Activated CD8-positive, alpha-beta memory T cell treated with anti-CD3 and anti-CD28 coated beads for 24 hours (primary cell): ENCODE results near the gene MACROD2.

Source experiments
- DNase-seq: peaks from one replicate; pipeline ENCODE4 v3.0.0-alpha.2; 2020

The MACROD2 gene

DNA sequence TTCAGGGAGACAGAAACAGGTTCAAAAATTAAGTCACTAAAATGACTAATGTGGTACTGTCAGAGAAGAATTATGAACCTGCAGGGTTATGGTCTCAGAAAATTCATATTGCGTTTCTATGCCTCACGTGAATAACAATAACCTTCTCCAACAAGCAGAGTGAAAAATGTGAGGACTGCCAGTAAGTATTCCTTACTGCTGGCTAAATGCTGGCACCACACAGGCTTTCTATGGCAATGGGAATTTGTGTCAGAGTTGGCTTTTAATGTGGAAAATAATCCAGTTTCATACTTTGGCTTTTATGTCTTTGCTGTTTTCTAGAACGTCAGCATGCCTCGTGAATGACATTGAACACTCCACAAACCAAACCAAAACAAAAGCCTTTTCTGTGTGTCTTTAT lies 1922.0 kb downstream of the MACROD2 start:
- DNase-seq: no peak

DNA sequence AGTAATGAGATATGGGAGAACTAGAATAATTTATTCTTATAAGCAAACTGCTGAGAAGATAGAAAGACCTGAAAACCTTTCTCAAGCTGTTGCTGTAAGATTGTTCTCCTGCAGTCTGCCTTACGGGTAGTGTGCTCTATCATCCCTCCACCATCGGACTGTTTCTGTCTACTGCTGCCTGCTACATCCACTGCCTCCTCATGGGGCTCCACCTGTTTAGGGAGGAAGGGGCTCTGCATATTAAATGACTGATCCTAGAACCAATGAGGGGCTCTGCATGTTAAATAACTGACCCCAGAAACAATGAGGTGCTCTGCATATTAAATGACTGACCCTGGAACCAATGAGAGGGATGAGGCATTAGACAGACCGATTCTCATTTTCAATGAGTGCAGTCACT lies 1923.3 kb downstream of the MACROD2 start:
- DNase-seq: no peak

GRCh38 chr20:15919118-15919517 lies 1923.8 kb downstream of the MACROD2 start:
- no peak for DNase-seq

- DNase-seq: no peak
Observed at GRCh38 chr20:15921930-15922329, 1926.6 kb downstream of the MACROD2 start.

GRCh38 chr20:15922556-15922955 lies 1927.2 kb downstream of the MACROD2 start:
- DNase-seq: no peak

GRCh38 chr20:15923030-15923776 lies 1927.9 kb downstream of the MACROD2 start:
- DNase-seq: no peak

- DNase-seq: no peak
Observed at GRCh38 chr20:15924556-15924955, 1929.2 kb downstream of the MACROD2 start.

GRCh38 chr20:15925376-15925775 lies 1930.1 kb downstream of the MACROD2 start:
- DNase-seq: no peak

GRCh38 chr20:15927893-15928650 lies 1932.8 kb downstream of the MACROD2 start:
- no peak for DNase-seq

- DNase-seq: no peak
Observed at GRCh38 chr20:15928946-15929345, 1933.6 kb downstream of the MACROD2 start.

- no peak for DNase-seq
Observed at GRCh38 chr20:15930311-15931305, 1935.3 kb downstream of the MACROD2 start.

DNA sequence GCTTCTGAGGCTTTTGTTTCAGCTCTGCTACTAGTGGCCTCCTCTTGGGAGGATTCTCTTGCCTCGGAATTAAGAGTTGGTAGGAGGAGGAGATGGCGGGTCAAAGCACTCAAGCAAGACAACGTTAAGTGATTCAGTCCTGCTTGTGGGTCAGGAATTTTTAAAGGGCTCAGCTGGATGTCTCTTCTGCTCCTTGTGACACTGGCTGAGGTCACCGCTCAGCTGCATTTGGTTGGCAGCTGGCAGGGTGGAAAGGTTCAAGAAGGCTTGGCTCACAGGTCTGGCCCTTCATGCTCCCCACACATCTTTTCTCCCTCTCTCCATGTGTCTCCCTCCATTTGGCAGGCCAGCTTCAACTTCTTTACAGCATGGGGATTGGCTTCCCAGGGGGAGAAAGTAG lies 1936.6 kb downstream of the MACROD2 start:
- DNase-seq: no peak

- DNase-seq: no peak
Observed at GRCh38 chr20:15937179-15937578, 1941.9 kb downstream of the MACROD2 start.

DNA sequence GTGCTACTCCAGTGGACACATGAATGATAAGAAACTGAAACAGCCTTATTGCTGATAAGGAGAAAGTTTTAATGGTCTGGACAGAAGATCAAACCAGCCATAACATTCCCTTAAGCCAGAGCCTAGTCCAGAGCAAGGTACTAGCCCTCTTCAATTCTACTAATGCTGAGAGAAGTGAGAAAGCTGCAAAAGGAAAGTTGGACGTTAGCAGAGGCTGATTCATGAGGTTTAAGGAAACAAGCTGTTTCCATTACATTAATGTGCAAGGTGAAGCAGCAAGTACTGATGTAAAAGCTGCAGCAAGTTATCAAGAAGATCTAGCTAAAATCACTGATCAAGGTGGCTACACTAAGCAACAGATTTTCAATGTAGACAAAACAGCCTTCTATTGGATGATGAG lies 1943.5 kb downstream of the MACROD2 start:
- no peak for DNase-seq

DNA sequence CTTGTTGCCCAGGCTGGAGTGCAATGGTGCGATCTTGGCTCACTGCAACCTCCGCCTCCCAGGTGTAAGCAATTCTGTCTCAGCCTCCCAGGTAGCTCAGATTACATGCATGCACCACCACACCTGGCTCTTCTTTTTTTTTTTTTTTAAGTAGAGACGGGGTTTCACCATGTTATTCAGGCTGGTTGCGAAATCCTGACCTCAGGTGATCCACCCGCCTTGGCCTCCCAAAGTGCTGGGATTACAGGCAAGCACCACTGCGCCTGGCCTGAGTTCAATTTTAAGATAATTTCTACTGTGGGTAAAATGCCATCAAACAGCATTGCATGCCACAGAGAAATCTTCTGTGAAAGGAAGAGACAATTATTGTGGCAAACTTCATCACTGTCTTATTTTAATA lies 1944.8 kb downstream of the MACROD2 start:
- no peak for DNase-seq

- no peak for DNase-seq
Observed at GRCh38 chr20:15942130-15942529, 1946.8 kb downstream of the MACROD2 start.

- DNase-seq: no peak
Observed at GRCh38 chr20:15945289-15945688, 1950.0 kb downstream of the MACROD2 start.

DNA sequence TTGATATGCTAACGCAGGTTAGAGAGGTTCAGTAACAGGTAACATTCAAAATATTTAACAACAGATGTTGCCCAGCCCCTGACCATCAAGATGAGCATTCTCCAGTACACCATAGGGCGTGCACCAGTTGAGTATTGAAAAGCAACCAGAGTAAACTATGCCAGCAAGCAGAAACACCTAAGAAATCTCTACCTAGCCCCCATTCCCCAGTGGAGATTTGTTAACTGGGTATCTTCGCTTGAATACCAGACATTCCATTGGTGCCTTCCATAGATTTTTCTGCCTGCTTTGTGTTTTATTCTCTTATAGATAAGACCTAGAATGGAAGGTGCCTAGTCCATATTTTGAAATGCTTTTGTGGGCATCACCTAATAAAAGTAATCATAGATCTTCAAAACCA lies 1954.1 kb downstream of the MACROD2 start:
- DNase-seq: no peak

DNA sequence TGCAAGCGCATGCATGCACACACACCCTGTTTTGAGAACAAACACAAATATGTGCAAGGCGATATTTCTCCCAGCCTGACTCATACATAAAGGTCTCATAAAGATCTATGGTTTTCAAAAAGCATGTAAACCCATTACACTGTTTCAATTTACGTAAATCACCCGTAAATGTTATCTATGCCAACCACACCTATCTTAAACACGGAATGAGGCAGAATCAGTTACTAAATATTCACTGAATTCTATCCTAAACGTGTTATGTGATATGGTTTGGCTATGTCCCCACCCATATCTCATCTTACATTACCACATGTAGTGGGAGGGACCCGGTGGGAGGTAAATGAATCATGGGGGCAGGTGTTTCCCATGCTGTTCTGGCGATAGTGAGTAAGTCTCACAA lies 1956.3 kb downstream of the MACROD2 start:
- no peak for DNase-seq

GRCh38 chr20:15958142-15958541 lies 1962.8 kb downstream of the MACROD2 start:
- no peak for DNase-seq

DNA sequence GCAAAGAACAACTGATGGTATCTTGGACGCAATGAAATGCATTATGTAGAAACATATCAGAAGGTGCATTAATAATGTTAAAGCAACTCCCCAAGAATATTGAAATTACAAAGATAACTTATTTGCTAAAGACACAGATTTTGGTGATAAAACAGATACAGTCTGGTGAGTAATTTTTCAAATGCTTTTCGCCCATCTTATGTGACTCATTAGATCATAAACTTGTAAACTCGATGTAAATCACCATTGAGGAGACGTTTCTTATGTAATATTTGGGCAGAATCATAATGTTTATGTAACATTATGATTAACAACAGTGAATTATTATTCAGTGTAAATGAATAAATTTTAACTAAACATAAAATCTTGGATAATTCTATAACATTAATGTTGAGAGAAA lies 1969.8 kb downstream of the MACROD2 start:
- DNase-seq: no peak

DNA sequence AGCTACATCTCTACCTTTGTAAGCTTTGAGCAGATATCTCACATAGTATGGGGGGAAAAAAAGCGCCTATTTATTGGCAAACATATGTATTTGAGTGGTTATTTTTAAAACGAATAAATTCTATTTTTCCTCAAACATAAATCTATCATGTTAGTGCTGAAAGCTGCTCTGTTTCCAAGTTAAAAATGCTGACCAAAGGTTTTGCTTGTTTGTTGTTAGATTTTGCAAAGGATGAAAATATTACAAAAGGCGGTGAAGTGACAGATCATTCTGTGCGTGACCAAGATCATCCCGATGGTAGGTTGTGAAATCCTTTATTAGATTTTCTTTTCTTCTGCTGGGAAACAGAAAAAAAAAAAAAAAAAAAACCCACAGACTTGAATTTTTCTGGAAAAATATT lies 1972.0 kb downstream of the MACROD2 start:
- no peak for DNase-seq

GRCh38 chr20:15976047-15976736 lies 1980.9 kb downstream of the MACROD2 start:
- no peak for DNase-seq
